Upper lobe of right lung (tissue), 1 donor: Measurements from ENCODE around the gene GCNA. TPM values are rescaled to one million over a fixed set of nuclear protein-coding genes. Genes with fewer than 3 reads are reported as not detected.

ENCODE experiments used
- ATAC-seq: fragments of 200-7000 bp; cut with Tn5 transposase; one replicate; pipeline ENCODE4 v1.9.1; 2020; ENCODE audit warnings: mild to moderate bottlenecking, moderate library complexity
- DNase-seq: peaks from one replicate; pipeline ENCODE4 v3.0.0-alpha.2; 2020
- H3K27ac ChIP-seq: fragments of 200-600 bp; one replicate; pipeline ENCODE4 v1.8.0; 2022
- H3K27me3 ChIP-seq: fragments of 200-600 bp; one replicate; pipeline ENCODE4 v1.8.0; 2022; ENCODE audit warnings: mild to moderate bottlenecking
- H3K36me3 ChIP-seq: fragments of 200-600 bp; one replicate; pipeline ENCODE4 v1.8.0; 2022
- H3K4me1 ChIP-seq: fragments of 200-600 bp; one replicate; pipeline ENCODE4 v1.8.0; 2022
- H3K4me3 ChIP-seq: fragments of 200-600 bp; one replicate; pipeline ENCODE4 v1.8.0; 2022; ENCODE audit warnings: mild to moderate bottlenecking
- H3K9me3 ChIP-seq: fragments of 200-600 bp; one replicate; pipeline ENCODE4 v1.8.0; 2022
- intact Hi-C: fragments of 100-400 bp; cut with DNase I; formaldehyde crosslinking; loops from one replicate; pipeline ENCODE4 v1.11.0; 2022
- total RNA-seq: library from RNA; stranded (reverse); fragmentation: NEBNext Ultra II Directional; extraction: Animal tissue kit (Norgen Biotek cat#: 25700); gene quantifications from one replicate; pipeline ENCODE4 v1.2.1, GENCODE V29; 2021
- TF ChIP-seq, protein P1 (sequence below): fragments of 200-600 bp; IDR thresholded peaks from one replicate; pipeline ENCODE4 v1.8.0; 2022; ENCODE audit warnings: antibody characterized with exemption
- donor health status: DM: no; HTN: yes; CAD: no; lungs with severe emphysema.

GCNA gene
- total RNA-seq, 1 donor from 2014 or later: 3.4 TPM

DNA sequence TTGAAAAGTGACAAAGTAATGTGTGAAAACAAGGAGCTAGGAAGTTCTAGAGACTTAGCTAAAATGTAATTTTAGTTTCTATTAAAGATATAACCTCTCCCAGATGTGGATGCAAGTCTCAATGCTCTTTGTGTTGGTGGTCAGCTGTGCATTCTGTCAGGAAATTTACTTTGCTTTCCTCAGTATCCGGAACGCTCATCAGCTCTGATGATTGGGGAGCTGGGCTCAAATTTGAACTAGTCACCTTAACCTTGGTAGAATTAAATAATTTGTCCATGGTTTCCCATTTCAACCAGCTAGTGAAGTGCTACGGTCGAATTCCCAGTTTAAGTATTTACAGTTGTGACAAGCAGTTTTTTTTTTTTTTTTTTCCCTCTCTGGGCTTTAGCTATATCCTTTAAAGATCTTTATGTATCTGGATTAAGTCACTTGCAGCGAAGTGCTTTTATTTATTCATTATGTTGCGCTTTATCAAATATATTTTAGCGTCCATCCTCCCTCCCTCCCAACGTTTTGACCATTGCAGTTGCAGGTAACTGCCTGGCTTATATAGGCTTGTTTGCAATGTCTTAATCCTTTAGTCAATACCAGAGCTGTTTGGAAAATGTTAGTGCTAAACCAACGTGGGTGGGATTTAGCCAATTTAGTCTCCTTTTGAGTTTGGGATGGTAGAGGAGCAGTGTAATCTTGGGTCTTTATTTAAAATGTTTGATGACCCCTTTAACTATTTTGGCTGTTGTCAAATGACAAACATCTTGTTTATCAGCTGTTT, 43.3 kb upstream of the GCNA start:
- intact Hi-C loops: no loop called here
- ATAC-seq (no peak), DNase-seq (no peak)
- Histone ChIP-seq H3K4me3 (peak overlapping the region; percentile 73), H3K9me3 (no peaks in the 10 kb centered on the region), H3K27ac (peak overlapping the region; percentile 90), H3K27me3 (no peaks in the 10 kb centered on the region), H3K36me3 (peaks cover 10% of the 10 kb centered on the region), H3K4me1 (peaks cover 21% of the 10 kb centered on the region)
- TF ChIP-seq, protein P1, sequence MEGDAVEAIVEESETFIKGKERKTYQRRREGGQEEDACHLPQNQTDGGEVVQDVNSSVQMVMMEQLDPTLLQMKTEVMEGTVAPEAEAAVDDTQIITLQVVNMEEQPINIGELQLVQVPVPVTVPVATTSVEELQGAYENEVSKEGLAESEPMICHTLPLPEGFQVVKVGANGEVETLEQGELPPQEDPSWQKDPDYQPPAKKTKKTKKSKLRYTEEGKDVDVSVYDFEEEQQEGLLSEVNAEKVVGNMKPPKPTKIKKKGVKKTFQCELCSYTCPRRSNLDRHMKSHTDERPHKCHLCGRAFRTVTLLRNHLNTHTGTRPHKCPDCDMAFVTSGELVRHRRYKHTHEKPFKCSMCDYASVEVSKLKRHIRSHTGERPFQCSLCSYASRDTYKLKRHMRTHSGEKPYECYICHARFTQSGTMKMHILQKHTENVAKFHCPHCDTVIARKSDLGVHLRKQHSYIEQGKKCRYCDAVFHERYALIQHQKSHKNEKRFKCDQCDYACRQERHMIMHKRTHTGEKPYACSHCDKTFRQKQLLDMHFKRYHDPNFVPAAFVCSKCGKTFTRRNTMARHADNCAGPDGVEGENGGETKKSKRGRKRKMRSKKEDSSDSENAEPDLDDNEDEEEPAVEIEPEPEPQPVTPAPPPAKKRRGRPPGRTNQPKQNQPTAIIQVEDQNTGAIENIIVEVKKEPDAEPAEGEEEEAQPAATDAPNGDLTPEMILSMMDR: no peak

DNA sequence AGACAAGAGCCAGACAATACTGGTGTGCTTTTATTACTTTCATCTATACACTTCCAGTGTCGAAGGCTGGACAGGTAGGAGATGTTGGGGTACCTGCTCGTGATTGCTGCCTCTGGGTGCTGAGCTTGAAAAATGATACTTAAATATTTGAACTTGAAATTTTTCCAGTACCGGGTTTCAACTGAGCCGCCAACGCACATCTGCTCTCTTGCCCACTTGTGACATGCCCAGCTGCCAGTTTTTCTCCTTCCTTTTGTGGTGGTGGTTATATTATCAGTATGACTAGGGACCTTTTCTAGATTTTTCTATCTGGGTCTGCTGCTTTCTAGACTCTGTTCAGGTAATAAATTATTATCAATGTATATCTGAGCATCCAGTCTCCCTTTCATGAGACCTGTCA, 42.0 kb upstream of the GCNA start:
- Histone ChIP-seq H3K27ac (no peak overlapping the region), H3K4me1 (peaks cover 28% of the 10 kb centered on the region), H3K27me3 (no peaks in the 10 kb centered on the region), H3K36me3 (peaks cover 10% of the 10 kb centered on the region), H3K4me3 (peak overlapping the region; percentile 73), H3K9me3 (no peaks in the 10 kb centered on the region)
- DNase-seq (no peak), ATAC-seq (no peak)
- TF ChIP-seq, protein P1: no peak
- intact Hi-C loops: no loop called here

DNA sequence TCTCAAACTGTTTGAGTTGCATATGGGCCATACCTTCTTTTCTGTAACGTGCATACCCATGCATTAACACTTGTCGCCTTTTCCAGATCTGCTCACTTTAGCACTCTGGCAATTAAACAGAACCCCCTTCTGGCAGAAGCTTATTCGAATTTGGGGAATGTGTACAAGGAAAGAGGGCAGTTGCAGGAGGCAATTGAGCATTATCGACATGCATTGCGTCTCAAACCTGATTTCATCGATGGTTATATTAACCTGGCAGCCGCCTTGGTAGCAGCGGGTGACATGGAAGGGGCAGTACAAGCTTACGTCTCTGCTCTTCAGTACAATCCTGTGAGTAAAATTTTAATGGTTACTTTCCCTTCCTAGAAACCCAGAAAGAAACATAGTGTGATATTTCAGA, 40.5 kb upstream of the GCNA start:
- H3K4me3 ChIP-seq: no peak overlapping the region
- TF ChIP-seq, protein P1: no peak

DNA sequence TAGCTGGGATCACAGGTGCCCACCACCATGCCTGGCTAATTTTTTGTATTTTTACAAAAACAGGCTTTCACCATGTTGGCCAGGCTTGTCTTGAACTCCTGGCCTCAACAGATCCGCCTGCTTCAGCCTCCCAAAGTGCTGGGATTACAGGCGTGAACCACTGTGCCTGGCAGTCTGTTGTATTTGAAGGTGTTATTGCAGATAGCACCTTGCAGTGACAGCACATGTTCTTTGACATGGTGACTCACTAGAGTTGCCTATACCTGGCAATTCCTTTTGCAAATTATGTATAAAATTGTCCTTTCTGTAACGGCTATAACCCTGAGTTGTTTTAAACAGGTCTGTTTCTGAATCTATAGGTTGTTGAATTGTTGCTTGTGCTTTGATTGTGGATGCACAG, 37.4 kb upstream of the GCNA start:
- DNase-seq (no peak), ATAC-seq (no peak)
- Histone ChIP-seq H3K4me3 (no peak overlapping the region), H3K9me3 (no peaks in the 10 kb centered on the region), H3K27ac (no peak overlapping the region), H3K4me1 (peaks cover 28% of the 10 kb centered on the region), H3K27me3 (no peaks in the 10 kb centered on the region), H3K36me3 (peaks cover 12% of the 10 kb centered on the region)
- TF ChIP-seq, protein P1: no peak
- intact Hi-C loops: no loop called here

More for the DNA sequence above, 40.5 kb upstream of the GCNA start:
- Histone ChIP-seq H3K9me3 (no peaks in the 10 kb centered on the region), H3K4me1 (peaks cover 28% of the 10 kb centered on the region), H3K36me3 (peaks cover 10% of the 10 kb centered on the region), H3K27ac (no peak overlapping the region), H3K27me3 (no peaks in the 10 kb centered on the region)
- intact Hi-C loops: no loop called here
- no peak for ATAC-seq
- no peak for DNase-seq

DNA sequence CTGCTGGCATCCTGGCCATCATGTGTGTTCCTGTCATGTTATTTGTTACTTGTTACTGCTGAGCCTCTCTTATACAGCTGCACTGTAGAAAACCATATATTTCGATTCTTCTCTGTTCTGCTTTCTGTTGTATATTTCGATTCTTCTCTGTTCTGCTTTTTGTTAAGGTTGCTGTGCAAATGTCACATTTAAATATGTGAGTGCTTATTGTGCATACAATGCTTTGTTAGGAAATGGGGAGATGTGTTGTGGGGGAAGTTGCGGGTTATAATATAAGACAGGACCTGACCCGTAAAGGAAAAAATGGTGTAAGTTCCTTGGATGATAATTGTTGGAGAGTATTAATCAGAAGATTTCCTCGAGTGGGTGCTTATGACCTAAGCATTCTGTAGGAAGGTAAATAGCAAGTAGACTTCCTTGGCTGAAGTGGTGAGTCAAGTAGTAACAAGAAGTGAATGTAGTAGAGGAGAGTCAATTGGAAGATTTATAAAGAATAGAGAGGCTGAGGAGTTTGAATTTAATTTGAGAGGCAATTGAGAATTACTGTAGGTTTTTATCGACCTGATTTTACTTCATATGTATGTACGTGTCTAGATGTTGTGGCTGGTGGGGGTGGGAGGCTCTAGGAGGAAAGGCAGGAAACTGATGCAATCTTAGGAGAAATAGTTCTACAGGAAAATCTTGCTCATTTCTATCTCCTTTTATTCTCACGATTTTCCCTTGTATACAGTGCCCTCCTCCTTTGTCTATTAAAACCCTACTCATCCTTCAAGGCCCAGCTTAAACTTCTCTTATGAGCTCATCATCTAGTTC, 36.8 kb upstream of the GCNA start:
- H3K27ac ChIP-seq: no peak overlapping the region
- peak; percentile 61 for ATAC-seq

More for the DNA sequence above, 36.8 kb upstream of the GCNA start:
- DNase-seq: no peak
- intact Hi-C loops: no loop called here
- Histone ChIP-seq H3K36me3 (peaks cover 18% of the 10 kb centered on the region), H3K4me3 (no peak overlapping the region), H3K27me3 (no peaks in the 10 kb centered on the region), H3K9me3 (no peaks in the 10 kb centered on the region), H3K4me1 (peaks cover 28% of the 10 kb centered on the region)
- TF ChIP-seq, protein P1: no peak
